Activated T-cell treated with anti-CD3 and anti-CD28 coated beads, Interleukin-2, amount 50 U/mL, for 72 hours (primary cell): ENCODE data around the gene C6orf52. TPM values are rescaled to one million over a fixed set of nuclear protein-coding genes. Genes with fewer than 3 reads are reported as not detected.
"Not testable (repeated sequence)": the region's sequence is repeated elsewhere in the genome, so short reads cannot be mapped to it uniquely, and the experiment has no call there.

ENCODE experiments used
- ATAC-seq, 2 donors: fragments of 150-1000 bp; cut with Tn5 transposase; replicated peaks in 1 of 2; 2 replicates each; pipeline ENCODE4 v1.10.0; 2021; ENCODE audit warnings: moderate library complexity in 2 of 2, mild to moderate bottlenecking in 1 of 2
- DNase-seq, 2 donors: peaks; one replicate each; pipeline ENCODE4 v3.0.0; 2021 to 2022; ENCODE audit warnings: mixed read lengths in 1 of 2
- H3K27ac Mint-ChIP-seq: one replicate; pipeline ENCODE4 v1.8.0; 2022; ENCODE audit warnings: mild to moderate bottlenecking, moderate library complexity, mixed read lengths
- H3K27me3 Mint-ChIP-seq: one replicate; pipeline ENCODE4 v1.8.0; 2022; ENCODE audit warnings: low read depth, mixed read lengths
- H3K36me3 Mint-ChIP-seq, 2 donors: one replicate each; pipeline ENCODE4 v1.8.0; 2022; ENCODE audit warnings: mixed read lengths in 2 of 2, mild to moderate bottlenecking in 1 of 2; ENCODE audit not compliant: insufficient read depth in 2 of 2
- H3K4me1 Mint-ChIP-seq: one replicate; pipeline ENCODE4 v1.8.0; 2022; ENCODE audit warnings: low read depth, mixed read lengths
- H3K4me3 Mint-ChIP-seq, 2 donors: one replicate each; pipeline ENCODE4 v1.8.0; 2022; ENCODE audit warnings: mild to moderate bottlenecking in 2 of 2, mixed read lengths in 2 of 2, moderate library complexity in 2 of 2
- H3K9me3 Mint-ChIP-seq, 2 donors: one replicate each; pipeline ENCODE4 v1.8.0; 2022; ENCODE audit warnings: mixed read lengths in 2 of 2
- total RNA-seq, 2 donors: library from RNA; stranded (reverse); gene quantifications; one replicate each; pipeline ENCODE4 v1.2.3, GENCODE V29; 2022

The C6orf52 gene
- total RNA-seq, 2 donors from 2014 or later = 2.7 to 4.4 TPM

GRCh38 chr6:10660431-10661191 is 33.8 kb downstream of the C6orf52 start:
- not testable (repeated sequence) for H3K9me3 Mint-ChIP-seq, DNase-seq, H3K36me3 Mint-ChIP-seq, H3K4me1 Mint-ChIP-seq, H3K27ac Mint-ChIP-seq, H3K27me3 Mint-ChIP-seq, ATAC-seq
- H3K4me3 Mint-ChIP-seq = peak overlapping the region in 1 of 2 donors; percentile 70

- no peaks in the 10 kb centered on the region for H3K36me3 Mint-ChIP-seq
- ATAC-seq (peak; percentile 22 to 59), DNase-seq (peak in 1 of 2 donors; percentile 12)
- H3K4me3 Mint-ChIP-seq = peak overlapping the region; percentile 39 to 70
- H3K27ac Mint-ChIP-seq = no peak overlapping the region
- peaks cover 14% of the 10 kb centered on the region for H3K4me1 Mint-ChIP-seq
- H3K9me3 Mint-ChIP-seq = peaks cover 3 to 5% of the 10 kb centered on the region in 2 donors
- H3K27me3 Mint-ChIP-seq = peaks cover 7% of the 10 kb centered on the region
Measured at GRCh38 chr6:10659699-10660348, 34.6 kb downstream of the C6orf52 start.

GRCh38 chr6:10658910-10659698 is 35.3 kb downstream of the C6orf52 start:
- Mint-ChIP-seq H3K9me3 (peaks cover under 1 to 3% of the 10 kb centered on the region in 2 donors), H3K4me1 (peaks cover 14% of the 10 kb centered on the region), H3K27me3 (peaks cover 8% of the 10 kb centered on the region), H3K27ac (no peak overlapping the region), H3K4me3 (peak overlapping the region; percentile 54 to 70), H3K36me3 (no peaks in the 10 kb centered on the region)
- DNase-seq (no peak), ATAC-seq (no peak)

GRCh38 chr6:10655508-10656055 is 38.8 kb downstream of the C6orf52 start:
- DNase-seq (peak in 1 of 2 donors; percentile 14), ATAC-seq (peak; percentile 57 to 68)
- H3K36me3 Mint-ChIP-seq = no peaks in the 10 kb centered on the region
- H3K4me3 Mint-ChIP-seq = peak overlapping the region; percentile 25 to 51
- peaks cover 23% of the 10 kb centered on the region for H3K27me3 Mint-ChIP-seq
- no peak overlapping the region for H3K27ac Mint-ChIP-seq
- peaks cover 14% of the 10 kb centered on the region for H3K4me1 Mint-ChIP-seq
- H3K9me3 Mint-ChIP-seq = no peaks in the 10 kb centered on the region

GRCh38 chr6:10644225-10644624 is 50.2 kb downstream of the C6orf52 start:
- H3K9me3 Mint-ChIP-seq = peaks cover 0 to 2% of the 10 kb centered on the region in 2 donors
- no peak overlapping the region for H3K4me3 Mint-ChIP-seq
- ATAC-seq = no peak
- H3K36me3 Mint-ChIP-seq = peaks cover 0 to 1% of the 10 kb centered on the region in 2 donors
- peaks cover 7% of the 10 kb centered on the region for H3K4me1 Mint-ChIP-seq
- no peak for DNase-seq
- no peak overlapping the region for H3K27ac Mint-ChIP-seq
- H3K27me3 Mint-ChIP-seq = peaks cover 29% of the 10 kb centered on the region

GRCh38 chr6:10643201-10643651 is 51.2 kb downstream of the C6orf52 start:
- Mint-ChIP-seq H3K9me3 (peaks cover 0 to 2% of the 10 kb centered on the region in 2 donors), H3K4me3 (no peak overlapping the region), H3K27me3 (peaks cover 29% of the 10 kb centered on the region), H3K36me3 (peaks cover 0 to 1% of the 10 kb centered on the region in 2 donors), H3K27ac (no peak overlapping the region), H3K4me1 (peaks cover 7% of the 10 kb centered on the region)
- DNase-seq (no peak), ATAC-seq (no peak)

GRCh38 chr6:10641528-10641927 is 52.9 kb downstream of the C6orf52 start:
- ATAC-seq (no peak), DNase-seq (no peak)
- H3K4me1 Mint-ChIP-seq = peaks cover 7% of the 10 kb centered on the region
- peaks cover 0 to 1% of the 10 kb centered on the region in 2 donors for H3K36me3 Mint-ChIP-seq
- H3K27me3 Mint-ChIP-seq = peaks cover 29% of the 10 kb centered on the region
- H3K4me3 Mint-ChIP-seq = no peak overlapping the region
- peaks cover 0 to 2% of the 10 kb centered on the region in 2 donors for H3K9me3 Mint-ChIP-seq
- H3K27ac Mint-ChIP-seq = no peak overlapping the region

- Mint-ChIP-seq H3K9me3 (peaks cover under 1 to 2% of the 10 kb centered on the region in 2 donors), H3K27ac (no peak overlapping the region), H3K4me1 (peaks cover 7% of the 10 kb centered on the region), H3K36me3 (peaks cover 0 to under 1% of the 10 kb centered on the region in 2 donors), H3K27me3 (peaks cover 29% of the 10 kb centered on the region), H3K4me3 (no peak overlapping the region)
- ATAC-seq (no peak), DNase-seq (no peak)
Measured at GRCh38 chr6:10640412-10640811, 54.0 kb downstream of the C6orf52 start.

GRCh38 chr6:10633216-10633615 is 61.2 kb downstream of the C6orf52 start:
- H3K36me3 Mint-ChIP-seq = no peaks in the 10 kb centered on the region

GRCh38 chr6:10630178-10630577 is 64.2 kb downstream of the C6orf52 start:
- Mint-ChIP-seq H3K4me3 (no peak overlapping the region), H3K27ac (no peak overlapping the region), H3K36me3 (no peaks in the 10 kb centered on the region), H3K27me3 (no peaks in the 10 kb centered on the region), H3K4me1 (peaks cover 8% of the 10 kb centered on the region), H3K9me3 (no peaks in the 10 kb centered on the region)
- no peak for DNase-seq
- ATAC-seq = no peak

More at GRCh38 chr6:10633216-10633615, 61.2 kb downstream of the C6orf52 start:
- H3K27ac Mint-ChIP-seq = no peak overlapping the region
- peak; percentile 1 to 8 for DNase-seq
- H3K9me3 Mint-ChIP-seq = peaks cover 0 to 2% of the 10 kb centered on the region in 2 donors
- H3K27me3 Mint-ChIP-seq = no peaks in the 10 kb centered on the region
- H3K4me1 Mint-ChIP-seq = peaks cover 8% of the 10 kb centered on the region
- no peak overlapping the region for H3K4me3 Mint-ChIP-seq
- peak; percentile 75 to 90 for ATAC-seq

- Mint-ChIP-seq H3K4me3 (no peak overlapping the region), H3K27me3 (no peaks in the 10 kb centered on the region), H3K27ac (no peak overlapping the region), H3K9me3 (peaks cover 3 to 4% of the 10 kb centered on the region in 2 donors), H3K4me1 (peaks cover under 1% of the 10 kb centered on the region), H3K36me3 (peaks cover 2 to 8% of the 10 kb centered on the region in 2 donors)
- ATAC-seq (no peak), DNase-seq (no peak)
Measured at GRCh38 chr6:10627800-10628199, 66.6 kb downstream of the C6orf52 start.

GRCh38 chr6:10626154-10626741 is 68.2 kb downstream of the C6orf52 start:
- H3K9me3 Mint-ChIP-seq = peaks cover 3 to 4% of the 10 kb centered on the region in 2 donors
- no peaks in the 10 kb centered on the region for H3K27me3 Mint-ChIP-seq
- ATAC-seq (no peak), DNase-seq (no peak)
- H3K4me1 Mint-ChIP-seq = no peaks in the 10 kb centered on the region
- H3K4me3 Mint-ChIP-seq = no peak overlapping the region
- H3K27ac Mint-ChIP-seq = no peak overlapping the region
- peaks cover 2 to 13% of the 10 kb centered on the region in 2 donors for H3K36me3 Mint-ChIP-seq
